Activated CD4-positive, alpha-beta T cell treated with anti-CD3 and anti-CD28 coated beads for 4 hours (primary cell): Measurements from ENCODE around the gene FRMD3.

Experiments
- DNase-seq, 2 donors: peaks; one replicate each; pipeline ENCODE4 v3.0.0-alpha.2; 2020

The FRMD3 gene

DNA sequence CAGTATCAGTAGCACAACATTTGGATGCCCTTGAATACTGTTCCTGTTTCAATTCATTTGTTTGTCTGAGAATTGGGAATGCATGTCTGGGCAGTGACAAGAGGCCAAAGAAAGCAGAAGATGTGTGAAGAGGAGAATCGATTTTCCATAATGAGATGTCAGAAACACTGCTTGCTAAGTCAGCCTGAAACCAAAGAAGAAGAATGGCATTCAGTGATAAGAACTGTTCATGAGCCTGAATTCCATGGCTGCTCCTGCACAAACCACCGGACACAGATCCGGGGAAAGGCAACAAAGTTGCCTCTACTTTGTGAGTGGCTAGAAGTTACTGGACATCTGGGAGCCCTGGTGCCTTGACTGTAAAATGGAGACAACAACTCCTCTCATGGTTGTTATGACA, 268.1 kb downstream of the FRMD3 start:
- DNase-seq = no peak

DNA sequence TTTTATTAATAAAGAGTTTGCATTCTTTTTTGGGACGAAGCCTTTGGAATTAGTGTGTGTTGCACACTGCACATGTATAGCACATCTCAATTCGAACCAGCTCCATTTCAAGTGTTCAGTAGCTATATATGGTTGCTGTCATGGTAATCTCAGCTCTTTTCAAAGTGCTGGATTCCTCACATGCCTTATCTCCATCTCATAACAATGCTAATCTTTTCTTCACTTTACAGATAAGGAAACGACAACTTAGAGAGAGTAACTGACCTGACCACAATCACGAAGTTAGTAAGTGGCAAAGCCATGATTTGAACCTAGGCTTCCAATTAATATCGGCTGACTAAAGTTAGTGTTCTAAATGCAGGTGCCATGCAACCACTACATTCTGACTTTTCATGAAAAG, 270.5 kb downstream of the FRMD3 start:
- DNase-seq = no peak

- no peak for DNase-seq
Observed at GRCh38 chr9:83266666-83267496, 271.3 kb downstream of the FRMD3 start.

DNA sequence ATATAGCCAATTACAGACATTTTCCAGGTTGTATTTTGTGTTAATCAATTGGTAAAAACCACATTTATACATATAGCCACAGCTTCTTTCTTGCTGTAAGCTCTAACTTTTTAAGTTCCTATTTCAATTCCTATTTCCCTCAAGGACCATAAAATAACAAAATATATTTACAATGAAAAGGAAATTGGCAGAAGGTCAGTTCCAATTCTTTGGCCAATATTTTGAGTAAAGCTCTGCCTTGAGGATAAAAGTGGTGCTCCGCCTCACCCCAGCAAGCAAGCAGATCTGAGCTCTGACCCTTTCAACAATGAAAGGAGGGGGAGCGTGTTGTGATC, 271.9 kb downstream of the FRMD3 start:
- DNase-seq = no peak

GRCh38 chr9:83264315-83264714, 273.9 kb downstream of the FRMD3 start:
- DNase-seq = no peak

- DNase-seq = no peak
Observed at GRCh38 chr9:83259558-83259957, 278.6 kb downstream of the FRMD3 start.

GRCh38 chr9:83257937-83258891, 280.0 kb downstream of the FRMD3 start:
- DNase-seq = no peak

DNA sequence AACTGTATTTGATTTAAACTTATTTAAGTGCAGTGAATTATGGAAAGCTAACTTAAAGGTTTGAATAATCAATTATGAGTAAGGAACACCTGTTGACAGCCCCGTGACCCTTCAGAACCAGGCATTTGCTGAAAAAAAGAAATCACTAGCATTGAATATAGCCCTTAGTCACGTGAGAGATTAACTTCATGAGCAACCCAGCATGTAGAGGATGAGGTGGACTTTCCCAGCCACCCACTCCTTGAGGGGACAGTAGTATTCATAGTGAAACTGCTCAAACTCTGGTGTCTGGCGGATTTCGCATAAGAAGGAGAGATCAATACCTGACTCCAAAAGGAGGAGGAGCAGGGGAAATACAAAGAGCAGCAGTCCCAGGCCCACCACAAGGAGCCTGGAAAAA, 290.5 kb downstream of the FRMD3 start:
- no peak for DNase-seq

DNA sequence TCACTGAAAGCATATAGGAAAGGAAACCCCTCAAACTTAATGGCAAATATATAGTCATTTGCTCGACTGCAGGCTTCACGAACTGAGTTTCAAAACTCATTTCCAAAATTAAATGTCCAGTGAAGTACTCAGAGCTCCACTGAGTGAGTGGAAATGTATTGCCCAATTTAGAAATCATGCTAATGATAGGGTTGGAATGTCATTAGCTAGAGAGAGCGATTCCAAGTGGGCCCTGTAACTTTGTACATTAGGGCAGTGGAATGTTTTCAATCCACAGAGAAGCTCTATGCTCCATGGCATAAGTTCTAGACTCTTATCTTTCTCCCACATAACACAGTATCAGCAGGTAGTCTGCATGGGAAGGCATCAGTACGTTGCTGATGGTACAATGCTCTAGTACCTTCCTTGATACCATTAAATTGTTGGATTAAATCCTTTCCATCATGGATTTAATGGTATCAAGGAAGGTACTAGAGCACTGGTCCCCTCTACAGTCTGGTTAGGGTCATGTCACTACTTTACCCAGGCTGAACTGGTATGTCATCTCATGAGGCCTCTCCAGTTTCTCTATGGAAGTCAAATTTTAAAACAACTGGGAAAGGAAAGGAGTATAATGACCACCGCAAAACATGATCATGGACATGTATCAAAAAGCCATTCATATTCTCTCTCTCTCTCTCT, 292.1 kb downstream of the FRMD3 start:
- no peak for DNase-seq

DNA sequence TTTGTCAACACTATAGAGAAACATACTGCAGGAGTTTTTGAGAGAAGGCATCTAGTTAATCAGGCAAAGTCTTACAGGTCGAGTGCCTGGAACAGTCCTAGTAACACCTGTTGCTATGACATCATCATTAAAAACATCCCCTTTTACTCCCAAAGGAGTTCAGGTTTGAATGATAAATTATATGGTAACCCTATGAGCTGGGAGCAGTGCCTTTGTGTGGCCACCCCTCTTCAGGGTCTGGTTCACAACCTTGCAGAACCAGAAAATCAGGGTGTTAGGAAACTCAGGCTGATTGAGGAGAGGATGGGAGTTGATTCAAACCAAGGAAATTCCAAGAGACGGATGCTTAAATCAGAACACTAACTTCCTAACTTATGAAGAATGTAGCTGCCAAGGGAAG, 296.1 kb downstream of the FRMD3 start:
- no peak for DNase-seq

DNA sequence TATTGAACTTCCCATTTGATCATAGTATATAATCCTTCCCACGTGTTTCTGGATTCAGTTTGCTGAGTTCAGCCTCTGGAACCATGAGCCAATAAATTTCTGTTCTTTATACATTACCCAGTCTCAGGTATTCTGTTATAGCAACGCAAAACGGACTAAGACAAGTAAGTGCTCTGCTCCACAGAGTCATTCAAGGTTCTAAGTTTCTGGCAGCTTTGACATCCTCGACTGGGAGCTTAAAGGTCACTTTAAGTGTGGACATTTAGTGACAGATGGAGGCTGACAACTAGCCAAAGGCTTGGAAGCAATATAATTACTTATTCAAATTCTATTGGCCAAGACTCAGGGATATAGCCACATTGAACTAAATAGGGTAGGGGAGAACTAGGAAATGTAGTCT, 297.5 kb downstream of the FRMD3 start:
- no peak for DNase-seq

DNA sequence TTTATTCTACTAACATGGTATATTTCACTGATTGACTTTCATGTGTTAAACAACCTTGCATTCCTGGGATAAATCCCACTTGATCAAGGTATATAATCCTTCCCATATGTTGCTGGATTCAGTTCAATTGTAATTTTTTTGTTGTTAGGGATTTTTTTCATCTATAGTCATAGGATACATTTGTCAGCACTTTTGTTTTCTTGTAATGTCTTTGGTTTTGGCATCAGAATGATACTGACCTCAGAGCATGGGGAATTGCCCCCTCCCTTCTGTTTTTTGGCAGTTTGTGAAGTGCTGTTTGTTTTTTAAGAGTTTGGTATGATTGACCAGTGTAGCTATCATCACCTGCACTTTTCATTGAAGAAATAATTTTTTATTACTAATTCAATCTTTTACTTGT, 298.5 kb downstream of the FRMD3 start:
- no peak for DNase-seq

- no peak for DNase-seq
Observed at GRCh38 chr9:83238871-83239640, 299.1 kb downstream of the FRMD3 start.

DNA sequence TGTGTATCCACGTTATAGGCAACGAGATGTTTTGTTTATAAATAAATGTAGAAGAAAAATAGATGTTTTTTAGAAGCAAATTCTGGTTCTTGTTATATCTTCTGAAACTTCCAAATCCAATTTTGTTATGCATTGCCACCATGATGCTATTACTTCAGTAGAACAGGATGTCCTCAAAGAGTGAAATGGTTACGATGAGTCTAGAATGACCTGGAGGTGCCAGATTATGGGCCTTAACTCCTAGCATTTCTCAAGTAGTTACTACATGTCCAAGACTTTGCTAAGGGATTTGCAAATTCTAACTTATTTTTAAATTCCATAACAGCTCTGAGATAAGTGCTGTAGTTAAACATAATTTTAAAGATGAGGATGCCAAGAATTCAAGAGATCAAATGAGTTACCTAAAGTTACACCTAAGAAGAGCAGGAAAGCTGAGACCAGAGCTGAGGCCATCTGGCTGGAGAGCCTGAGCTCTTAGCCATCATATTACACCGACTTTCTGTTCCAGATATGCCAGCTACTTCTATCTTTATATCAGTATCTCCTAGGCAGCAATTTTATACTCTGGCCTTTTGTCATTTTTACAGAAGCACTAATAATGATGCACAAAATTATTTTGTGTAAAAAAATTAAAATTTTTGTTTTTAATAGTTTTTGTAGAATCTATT, 302.0 kb downstream of the FRMD3 start:
- DNase-seq = no peak

DNA sequence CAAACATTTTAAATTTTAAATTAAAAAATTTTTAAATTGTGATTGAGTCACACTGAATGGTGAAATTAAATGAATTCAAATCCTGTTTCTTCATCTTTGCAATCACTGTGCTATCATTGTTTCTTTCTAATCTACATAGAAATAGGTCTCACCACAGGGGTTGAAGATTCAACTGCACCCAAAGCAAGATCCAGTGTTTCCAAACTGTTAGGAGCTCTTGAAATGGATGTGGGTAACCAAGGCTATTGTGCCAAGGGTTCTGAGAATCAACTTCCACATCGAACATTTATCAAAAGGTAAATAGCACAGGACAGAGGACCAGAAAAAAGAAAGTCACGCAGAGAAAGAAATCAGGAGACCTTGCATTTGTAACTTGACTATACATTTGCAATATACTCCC, 302.7 kb downstream of the FRMD3 start:
- no peak for DNase-seq

GRCh38 chr9:83234541-83234940, 303.7 kb downstream of the FRMD3 start:
- DNase-seq = no peak

DNA sequence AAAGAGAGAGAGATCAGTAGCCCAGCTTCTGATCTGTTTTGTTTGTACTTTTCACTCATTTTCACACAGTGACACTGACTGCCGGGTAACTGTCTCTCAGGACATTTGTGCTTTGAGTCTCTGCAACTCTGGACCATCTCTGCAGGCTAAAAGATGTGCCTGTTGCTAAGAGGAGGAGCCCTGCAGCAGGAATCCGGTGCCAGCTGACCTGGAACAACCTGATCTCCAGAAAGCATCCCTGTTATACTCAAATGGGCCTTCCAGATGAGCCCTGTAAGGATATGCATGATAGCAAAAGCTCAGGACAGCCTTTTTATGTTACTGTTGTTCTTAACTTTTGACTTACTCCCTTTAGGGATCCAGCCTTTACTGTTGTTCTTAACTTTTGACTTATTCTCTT, 304.6 kb downstream of the FRMD3 start:
- DNase-seq = no peak

GRCh38 chr9:83231039-83231438, 307.2 kb downstream of the FRMD3 start:
- no peak for DNase-seq

- no peak for DNase-seq
Observed at GRCh38 chr9:83220730-83221129, 317.5 kb downstream of the FRMD3 start.

- DNase-seq = no peak
Observed at GRCh38 chr9:83219924-83220438, 318.2 kb downstream of the FRMD3 start.

- no peak for DNase-seq
Observed at GRCh38 chr9:83219154-83219923, 318.9 kb downstream of the FRMD3 start.
